Mucosa of rectum (tissue), 2 donors: ENCODE measurements around the gene DIDO1.

Experiments
- H3K27ac ChIP-seq, 2 donors: one replicate each; pipeline ENCODE4 v1.7.0; 2013; ENCODE audit warnings: inconsistent platforms in 2 of 2, low read depth in 2 of 2, low read length in 2 of 2
- H3K27me3 ChIP-seq, 2 donors: one replicate each; pipeline ENCODE4 v1.7.0; 2013; ENCODE audit warnings: low read length in 2 of 2; ENCODE audit not compliant: control insufficient read depth in 2 of 2, insufficient read depth in 2 of 2
- H3K36me3 ChIP-seq, 2 donors: one replicate each; pipeline ENCODE4 v1.7.0; 2013; ENCODE audit warnings: low read length in 2 of 2; ENCODE audit not compliant: control insufficient read depth in 2 of 2, insufficient read depth in 2 of 2
- H3K4me1 ChIP-seq, 2 donors: one replicate each; pipeline ENCODE4 v1.7.0; 2013; ENCODE audit warnings: low read length in 2 of 2, mild to moderate bottlenecking in 1 of 2; ENCODE audit not compliant: control insufficient read depth in 2 of 2, insufficient read depth in 2 of 2
- H3K4me3 ChIP-seq, 2 donors: one replicate each; pipeline ENCODE4 v1.7.0; 2013; ENCODE audit warnings: low read length in 2 of 2
- H3K9ac ChIP-seq, 2 donors: one replicate each; pipeline ENCODE4 v1.7.0; 2013; ENCODE audit warnings: low read length in 2 of 2, low read depth in 1 of 2, mild to moderate bottlenecking in 1 of 2
- H3K9me3 ChIP-seq, 2 donors: one replicate each; pipeline ENCODE4 v1.7.0; 2013; ENCODE audit warnings: low read length in 2 of 2; ENCODE audit not compliant: control insufficient read depth in 2 of 2
- donor health status: healthy.
- donor health status: Normal muscosa, but diverticular disease.

Gene DIDO1

DNA sequence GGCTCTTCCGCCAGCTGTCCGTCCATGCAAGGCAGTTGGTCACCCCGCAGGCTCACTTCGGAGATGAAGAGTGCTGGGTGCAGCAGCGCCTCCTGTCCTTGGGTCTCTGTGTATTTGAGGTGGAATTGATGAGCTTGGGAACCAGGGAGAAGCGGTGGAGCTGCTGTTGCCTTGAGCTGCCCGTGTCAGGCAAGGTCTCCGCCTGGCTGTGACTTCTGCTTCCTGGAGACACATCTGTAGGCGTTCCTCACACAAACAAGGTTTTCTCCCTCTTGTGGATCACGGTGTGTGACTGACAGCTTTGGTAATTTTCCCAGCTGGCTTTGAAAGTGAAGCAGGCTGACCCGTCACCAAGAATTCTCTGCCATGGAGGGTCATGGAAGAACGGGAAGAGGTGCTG lies 23.7 kb upstream of the DIDO1 start:
- H3K36me3 ChIP-seq, result peaks cover 31 to 50% of the 10 kb centered on the region in 2 donors
- H3K9ac ChIP-seq, result no peak overlapping the region
- no peak overlapping the region for H3K4me3 ChIP-seq
- H3K27me3 ChIP-seq, result no peaks in the 10 kb centered on the region
- no peaks in the 10 kb centered on the region for H3K9me3 ChIP-seq
- H3K27ac ChIP-seq, result no peak overlapping the region
- peaks cover 22% of the 10 kb centered on the region in 2 donors for H3K4me1 ChIP-seq

GRCh38 chr20:62949153-62949821 lies 23.0 kb upstream of the DIDO1 start:
- Histone ChIP-seq H3K27me3 (no peaks in the 10 kb centered on the region), H3K4me3 (no peak overlapping the region), H3K4me1 (peaks cover 15% of the 10 kb centered on the region in 2 donors), H3K36me3 (peaks cover 38 to 56% of the 10 kb centered on the region in 2 donors), H3K27ac (no peak overlapping the region), H3K9me3 (no peaks in the 10 kb centered on the region), H3K9ac (no peak overlapping the region)

DNA sequence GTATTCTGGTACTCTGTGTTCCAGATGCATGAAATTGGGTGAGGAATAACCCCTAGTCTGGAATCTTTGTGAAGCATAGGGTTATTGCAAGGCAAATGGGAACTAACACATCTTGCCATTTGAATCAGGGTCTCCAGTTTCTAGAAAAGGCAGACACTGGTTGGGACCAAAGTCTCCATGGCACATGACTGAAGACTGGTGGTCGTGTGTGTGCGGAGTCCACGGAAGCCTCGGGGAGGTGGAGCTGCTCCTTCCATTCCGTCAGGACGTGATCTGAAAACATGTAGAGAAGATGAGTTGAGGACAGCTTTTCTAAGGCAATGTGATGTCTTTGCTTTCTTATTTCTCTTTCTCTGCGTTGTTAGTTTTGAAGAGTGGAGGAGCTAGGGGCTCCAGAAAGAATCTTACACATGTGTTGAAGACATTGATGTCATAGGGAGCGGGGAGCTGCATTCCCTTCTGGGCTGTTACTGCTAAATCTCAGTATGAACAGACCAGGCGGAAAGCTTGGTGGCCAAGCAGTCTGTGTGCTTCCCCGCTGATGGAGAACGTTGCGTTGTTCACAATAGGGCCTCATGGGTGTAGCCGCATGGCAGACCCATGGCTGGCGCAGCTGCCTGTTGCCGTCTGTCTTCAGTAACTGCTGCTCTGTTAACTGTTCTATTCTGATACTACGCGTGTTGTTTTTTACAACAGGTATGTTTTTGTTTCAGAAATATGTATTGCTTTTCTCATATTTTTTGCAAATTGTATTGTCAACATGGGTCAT lies 21.4 kb upstream of the DIDO1 start:
- Histone ChIP-seq H3K27ac (no peak overlapping the region), H3K9ac (no peak overlapping the region), H3K4me3 (no peak overlapping the region), H3K9me3 (no peaks in the 10 kb centered on the region), H3K36me3 (peaks cover 50 to 71% of the 10 kb centered on the region in 2 donors), H3K27me3 (no peaks in the 10 kb centered on the region), H3K4me1 (peaks cover 2 to 4% of the 10 kb centered on the region in 2 donors)

- Histone ChIP-seq H3K9ac (no peak overlapping the region), H3K27ac (no peak overlapping the region), H3K4me1 (no peaks in the 10 kb centered on the region), H3K27me3 (no peaks in the 10 kb centered on the region), H3K9me3 (no peaks in the 10 kb centered on the region), H3K4me3 (no peak overlapping the region), H3K36me3 (peaks cover 51 to 76% of the 10 kb centered on the region in 2 donors)
Measured at GRCh38 chr20:62946918-62947317, 20.6 kb upstream of the DIDO1 start.

DNA sequence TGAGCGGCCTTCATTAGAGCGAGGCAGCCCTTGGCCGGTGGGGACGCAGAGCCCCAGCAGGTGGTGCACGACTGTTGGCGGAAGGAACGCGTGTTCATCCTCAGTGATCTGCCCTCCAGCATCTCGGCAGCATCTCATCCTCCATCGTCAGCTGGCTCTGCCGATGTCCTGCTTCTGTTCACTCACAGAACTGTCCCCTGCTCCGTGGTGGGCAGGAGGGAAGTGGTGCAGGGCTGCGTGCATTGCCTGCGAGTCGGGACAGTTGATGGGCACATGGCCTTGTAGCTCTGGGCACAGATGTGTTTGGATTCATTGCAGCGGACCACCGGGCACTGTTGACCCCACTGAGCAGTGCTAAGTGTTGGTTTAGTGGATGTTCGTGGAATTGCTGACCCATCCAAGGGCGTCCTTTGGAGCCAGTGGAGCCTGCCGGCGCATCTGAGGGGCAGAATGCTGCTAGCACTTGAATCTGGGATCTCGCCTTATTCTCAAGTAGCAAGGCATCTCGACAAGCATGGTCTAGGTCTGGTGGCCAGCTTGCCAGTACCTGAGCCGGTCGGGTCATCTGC lies 19.6 kb upstream of the DIDO1 start:
- no peak overlapping the region for H3K4me3 ChIP-seq
- no peak overlapping the region for H3K9ac ChIP-seq
- no peak overlapping the region for H3K27ac ChIP-seq
- peaks cover 59 to 76% of the 10 kb centered on the region in 2 donors for H3K36me3 ChIP-seq
- no peaks in the 10 kb centered on the region for H3K27me3 ChIP-seq
- no peaks in the 10 kb centered on the region for H3K9me3 ChIP-seq
- H3K4me1 ChIP-seq, result no peaks in the 10 kb centered on the region

GRCh38 chr20:62944746-62945145 lies 18.4 kb upstream of the DIDO1 start:
- Histone ChIP-seq H3K9ac (no peak overlapping the region), H3K4me1 (peaks cover 2% of the 10 kb centered on the region in 2 donors), H3K27me3 (no peaks in the 10 kb centered on the region), H3K4me3 (no peak overlapping the region), H3K27ac (no peak overlapping the region), H3K9me3 (no peaks in the 10 kb centered on the region), H3K36me3 (peaks cover 59 to 69% of the 10 kb centered on the region in 2 donors)

DNA sequence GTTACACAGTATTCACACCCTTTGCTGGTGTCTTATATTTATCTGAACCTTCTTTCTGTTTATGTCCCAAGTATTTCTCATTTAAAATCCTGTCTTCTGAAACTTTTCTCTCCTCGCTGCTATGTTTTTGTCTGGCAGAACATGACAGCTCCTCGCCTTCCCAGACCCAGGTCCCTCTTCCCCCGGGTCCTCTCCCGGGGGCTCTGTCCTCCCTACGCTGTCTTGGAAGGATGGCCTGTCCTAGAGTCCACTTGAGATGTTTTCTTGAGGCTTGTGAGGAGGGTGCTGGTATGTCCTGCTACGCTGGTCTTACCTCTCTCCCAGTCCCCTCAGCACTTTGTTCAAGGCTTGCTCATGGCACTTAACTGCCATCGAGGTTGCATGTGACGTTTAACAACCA lies 17.9 kb upstream of the DIDO1 start:
- H3K36me3 ChIP-seq, result peaks cover 59 to 64% of the 10 kb centered on the region in 2 donors
- H3K27me3 ChIP-seq, result no peaks in the 10 kb centered on the region
- no peak overlapping the region for H3K9ac ChIP-seq
- H3K9me3 ChIP-seq, result no peaks in the 10 kb centered on the region
- no peak overlapping the region for H3K27ac ChIP-seq
- peaks cover 6% of the 10 kb centered on the region in 2 donors for H3K4me1 ChIP-seq
- no peak overlapping the region for H3K4me3 ChIP-seq

DNA sequence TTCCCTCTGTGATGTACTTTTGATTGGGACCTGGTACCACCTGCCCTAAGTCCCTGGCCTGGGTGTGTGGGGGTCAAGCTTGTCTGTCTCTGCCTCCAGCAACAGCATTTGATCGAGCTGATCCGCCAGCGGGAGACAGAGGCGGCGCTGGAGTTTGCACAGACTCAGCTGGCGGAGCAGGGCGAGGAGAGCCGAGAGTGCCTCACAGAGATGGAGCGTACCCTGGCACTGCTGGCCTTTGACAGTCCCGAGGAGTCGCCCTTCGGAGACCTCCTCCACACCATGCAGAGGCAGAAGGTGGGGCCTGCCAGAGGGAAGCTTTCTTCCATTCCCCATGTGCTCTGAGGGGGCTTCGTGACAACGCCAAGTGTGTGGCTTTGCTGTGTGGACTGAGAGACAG lies 17.1 kb upstream of the DIDO1 start:
- H3K36me3 ChIP-seq, result peaks cover 53 to 59% of the 10 kb centered on the region in 2 donors
- H3K4me1 ChIP-seq, result peaks cover 8 to 11% of the 10 kb centered on the region in 2 donors
- H3K4me3 ChIP-seq, result no peak overlapping the region
- no peaks in the 10 kb centered on the region for H3K27me3 ChIP-seq
- H3K27ac ChIP-seq, result no peak overlapping the region
- H3K9ac ChIP-seq, result no peak overlapping the region
- no peaks in the 10 kb centered on the region for H3K9me3 ChIP-seq

DNA sequence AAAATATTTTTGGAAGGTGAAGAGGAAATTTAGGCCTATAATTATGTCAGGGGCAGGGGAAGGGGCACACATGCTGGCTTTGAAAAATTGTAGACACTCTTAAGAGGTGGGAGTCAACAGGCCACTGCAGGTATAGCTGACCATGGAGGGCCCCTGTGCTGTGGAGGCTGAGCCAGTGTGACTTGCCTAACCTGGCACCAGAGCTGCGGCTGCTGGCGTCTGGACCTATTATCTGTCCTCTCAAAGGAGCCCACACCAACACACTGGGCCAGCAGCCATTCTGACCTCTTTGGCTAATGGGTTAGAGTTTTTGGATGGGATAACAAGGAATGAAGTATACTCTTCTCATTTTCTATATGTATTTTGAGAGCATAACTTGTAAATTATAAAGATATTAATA lies 16.2 kb upstream of the DIDO1 start:
- Histone ChIP-seq H3K4me1 (peaks cover 8 to 11% of the 10 kb centered on the region in 2 donors), H3K4me3 (no peak overlapping the region), H3K9me3 (no peaks in the 10 kb centered on the region), H3K27me3 (no peaks in the 10 kb centered on the region), H3K9ac (no peak overlapping the region), H3K36me3 (peaks cover 47 to 51% of the 10 kb centered on the region in 2 donors), H3K27ac (no peak overlapping the region)

- peaks cover 11% of the 10 kb centered on the region in 2 donors for H3K4me1 ChIP-seq
- H3K36me3 ChIP-seq, result peaks cover 43 to 44% of the 10 kb centered on the region in 2 donors
- no peaks in the 10 kb centered on the region for H3K27me3 ChIP-seq
Measured at GRCh38 chr20:62941792-62942191, 15.5 kb upstream of the DIDO1 start.

More at GRCh38 chr20:62941792-62942191, 15.5 kb upstream of the DIDO1 start:
- H3K9me3 ChIP-seq, result no peaks in the 10 kb centered on the region
- H3K27ac ChIP-seq, result no peak overlapping the region
- H3K4me3 ChIP-seq, result no peak overlapping the region
- no peak overlapping the region for H3K9ac ChIP-seq
